Astrocyte (in vitro differentiated cells and primary cell): Measurements from ENCODE around the gene ANTXR1. TPM values are rescaled to one million over a fixed set of nuclear protein-coding genes. Genes with fewer than 3 reads are reported as not detected.
A peak's percentile ranks its signal among the peaks of the same experiment; 100 is the strongest.

ENCODE experiments used
- DNase-seq: peaks from one replicate; pipeline ENCODE4 v3.0.0-alpha.2; 2010; ENCODE audit warnings: low read depth
- FAIRE-seq: peaks from 2 replicates; lab custom pipeline; 2011; peaks lifted over from hg19 to GRCh38; lab: Jason Lieb, UNC
- H2AFZ ChIP-seq: 2 replicates; pipeline ENCODE4 v1.6.0; 2012; ENCODE audit warnings: low read depth, low read length, inconsistent platforms
- H3K27ac ChIP-seq: 2 replicates; pipeline ENCODE4 v1.5.1; 2011; ENCODE audit warnings: low read depth, low read length, inconsistent platforms
- H3K27me3 ChIP-seq: 2 replicates; pipeline ENCODE4 v1.6.0; 2011; ENCODE audit warnings: low read length, inconsistent platforms; ENCODE audit not compliant: insufficient read depth
- H3K36me3 ChIP-seq: 2 replicates; pipeline ENCODE4 v1.5.1; 2011; ENCODE audit warnings: low read length, inconsistent platforms; ENCODE audit not compliant: insufficient read depth
- H3K4me1 ChIP-seq: 2 replicates; pipeline ENCODE4 v1.5.1; 2011; ENCODE audit warnings: low read length, inconsistent platforms; ENCODE audit not compliant: insufficient read depth
- H3K4me2 ChIP-seq: 2 replicates; pipeline ENCODE4 v1.6.0; 2012; ENCODE audit warnings: low read length, inconsistent platforms
- H3K4me3 ChIP-seq: 2 replicates; pipeline ENCODE4 v1.5.1; 2011; ENCODE audit warnings: low read depth, mild to moderate bottlenecking, low read length, inconsistent platforms; ENCODE audit not compliant: insufficient read depth
- H3K79me2 ChIP-seq: 2 replicates; pipeline ENCODE4 v1.6.0; 2012; ENCODE audit warnings: mild to moderate bottlenecking, low read length, inconsistent platforms; ENCODE audit not compliant: insufficient read depth
- H3K9ac ChIP-seq: 2 replicates; pipeline ENCODE4 v1.6.0; 2012; ENCODE audit warnings: mild to moderate bottlenecking, low read length, inconsistent platforms
- H3K9me3 ChIP-seq: 2 replicates; pipeline ENCODE4 v1.5.1; 2012; ENCODE audit warnings: low read depth, mild to moderate bottlenecking, low read length, inconsistent platforms; ENCODE audit not compliant: insufficient read depth
- H4K20me1 ChIP-seq: 2 replicates; pipeline ENCODE4 v1.6.0; 2012; ENCODE audit warnings: low read length, inconsistent platforms; ENCODE audit not compliant: insufficient read depth
- H3K27ac Mint-ChIP-seq: one replicate; pipeline ENCODE4 v1.8.0; 2021; ENCODE audit warnings: mild to moderate bottlenecking, mixed read lengths; ENCODE audit not compliant: unreplicated experiment
- H3K27me3 Mint-ChIP-seq: one replicate; pipeline ENCODE4 v1.8.0; 2021; ENCODE audit warnings: low read depth, mixed read lengths; ENCODE audit not compliant: unreplicated experiment
- H3K36me3 Mint-ChIP-seq: one replicate; pipeline ENCODE4 v1.8.0; 2021; ENCODE audit warnings: low read depth, mixed read lengths; ENCODE audit not compliant: unreplicated experiment
- H3K4me1 Mint-ChIP-seq: one replicate; pipeline ENCODE4 v1.8.0; 2021; ENCODE audit warnings: low read depth, mixed read lengths; ENCODE audit not compliant: unreplicated experiment
- H3K4me3 Mint-ChIP-seq: one replicate; pipeline ENCODE4 v1.8.0; 2021; ENCODE audit warnings: mild to moderate bottlenecking, moderate library complexity, mixed read lengths; ENCODE audit not compliant: unreplicated experiment
- H3K9me3 Mint-ChIP-seq: one replicate; pipeline ENCODE4 v1.8.0; 2021; ENCODE audit warnings: mild to moderate bottlenecking, mixed read lengths; ENCODE audit not compliant: unreplicated experiment
- EZH2 ChIP-seq: IDR thresholded peaks from 2 replicates; pipeline ENCODE4 v1.6.1; 2012; ENCODE audit warnings: mild to moderate bottlenecking, low read length, inconsistent platforms; ENCODE audit not compliant: insufficient read depth
- microRNA-seq: library from miRNA; unstranded; fragments of <30 nt; microRNA quantifications from one replicate; pipeline ENCODE4 v1.2.0, GENCODE V29; 2020
- total RNA-seq: library from RNA; stranded (reverse); gene quantifications from 2 replicates; pipeline ENCODE4 v1.2.1, GENCODE V29; 2021
- TF ChIP-seq, protein P1 (sequence below): IDR thresholded peaks from 2 replicates; pipeline ENCODE4 v1.5.1; 2011; ENCODE audit warnings: low read depth, mild to moderate bottlenecking, inconsistent platforms, low read length, moderate library complexity; ENCODE audit not compliant: insufficient read depth

The ANTXR1 gene
- total RNA-seq, 1 donor from 2014 or later: 67.8 TPM

DNA sequence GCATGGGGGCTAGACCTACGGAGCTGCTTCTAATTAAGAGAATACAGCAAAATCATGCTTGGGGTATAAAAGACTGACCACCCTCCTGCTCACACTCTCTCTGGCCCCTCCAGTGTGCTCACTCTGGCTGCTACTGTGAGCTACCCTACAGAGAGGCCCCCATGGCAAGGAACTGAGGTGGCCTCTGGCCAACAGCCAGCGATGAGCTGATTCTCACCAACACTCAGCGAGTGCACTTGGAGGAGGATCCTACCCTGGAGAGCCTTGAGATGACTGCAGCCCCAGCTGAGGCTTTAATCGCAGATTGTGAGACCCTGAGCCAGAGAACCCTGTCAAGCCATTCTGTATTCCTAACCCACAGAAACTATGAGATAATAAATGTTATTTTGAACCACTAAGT is 285.9 kb downstream of the ANTXR1 start:
- no peak overlapping the region for H3K4me3 Mint-ChIP-seq
- no peak overlapping the region for H2AFZ ChIP-seq
- TF ChIP-seq, protein P1, sequence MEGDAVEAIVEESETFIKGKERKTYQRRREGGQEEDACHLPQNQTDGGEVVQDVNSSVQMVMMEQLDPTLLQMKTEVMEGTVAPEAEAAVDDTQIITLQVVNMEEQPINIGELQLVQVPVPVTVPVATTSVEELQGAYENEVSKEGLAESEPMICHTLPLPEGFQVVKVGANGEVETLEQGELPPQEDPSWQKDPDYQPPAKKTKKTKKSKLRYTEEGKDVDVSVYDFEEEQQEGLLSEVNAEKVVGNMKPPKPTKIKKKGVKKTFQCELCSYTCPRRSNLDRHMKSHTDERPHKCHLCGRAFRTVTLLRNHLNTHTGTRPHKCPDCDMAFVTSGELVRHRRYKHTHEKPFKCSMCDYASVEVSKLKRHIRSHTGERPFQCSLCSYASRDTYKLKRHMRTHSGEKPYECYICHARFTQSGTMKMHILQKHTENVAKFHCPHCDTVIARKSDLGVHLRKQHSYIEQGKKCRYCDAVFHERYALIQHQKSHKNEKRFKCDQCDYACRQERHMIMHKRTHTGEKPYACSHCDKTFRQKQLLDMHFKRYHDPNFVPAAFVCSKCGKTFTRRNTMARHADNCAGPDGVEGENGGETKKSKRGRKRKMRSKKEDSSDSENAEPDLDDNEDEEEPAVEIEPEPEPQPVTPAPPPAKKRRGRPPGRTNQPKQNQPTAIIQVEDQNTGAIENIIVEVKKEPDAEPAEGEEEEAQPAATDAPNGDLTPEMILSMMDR: no peak
- TF ChIP-seq EZH2: no peak
- H4K20me1 ChIP-seq: no peaks in the 10 kb centered on the region
- H3K4me2 ChIP-seq: peak overlapping the region; percentile 71
- no peak overlapping the region for H3K27ac ChIP-seq
- DNase-seq (peak; percentile 32), FAIRE-seq (no peak)
- H3K27ac Mint-ChIP-seq: peak overlapping the region; percentile 78
- H3K9me3 Mint-ChIP-seq: peaks cover 4% of the 10 kb centered on the region
- H3K27me3 Mint-ChIP-seq: peaks cover 6% of the 10 kb centered on the region
- H3K4me3 ChIP-seq: no peak overlapping the region
- peaks cover 17% of the 10 kb centered on the region for H3K4me1 ChIP-seq
- H3K27me3 ChIP-seq: no peaks in the 10 kb centered on the region
- H3K9me3 ChIP-seq: no peaks in the 10 kb centered on the region
- peak overlapping the region; percentile 20 for H3K9ac ChIP-seq
- no peaks in the 10 kb centered on the region for H3K36me3 ChIP-seq
- peaks cover 2% of the 10 kb centered on the region for H3K36me3 Mint-ChIP-seq
- no peaks in the 10 kb centered on the region for H3K79me2 ChIP-seq
- peaks cover 25% of the 10 kb centered on the region for H3K4me1 Mint-ChIP-seq

Small RNAs within 50 kb of the gene (microRNA-seq; reads per million reads assigned to microRNA genes)
- gene MIR3126: 10.7 reads per million, percentile 36 among the genes with 10 or more reads in this experiment

Other genes with a start within 250 kb of the ANTXR1 start
- not detected in 2 replicates for gene BMP10, start 141.8 kb upstream of the ANTXR1 start, total RNA-seq
- gene GKN2, start 60.3 kb upstream of the ANTXR1 start, total RNA-seq: not detected in 2 replicates
- gene GKN1, start 38.5 kb upstream of the ANTXR1 start, total RNA-seq: not detected in 2 replicates